Sigmoid colon (tissue), 4 donors: Measurements from ENCODE around the gene LRRIQ4.

Experiments used
- CTCF ChIP-seq, 4 experiments: fragments of 450-650 bp in 3 of 4; fragments of 200-600 bp in 1 of 4; IDR thresholded peaks; one replicate each; pipeline ENCODE4 v1.5.1; 2016 to 2019; ENCODE audit warnings: antibody characterized with exemption in 4 of 4, mild to moderate bottlenecking in 3 of 4, moderate library complexity in 2 of 4
- EP300 ChIP-seq, 4 donors: sonication (generic); formaldehyde crosslinking; IDR thresholded peaks; one replicate each; pipeline ENCODE4 v1.6.1; 2017; ENCODE audit warnings: antibody characterized with exemption in 4 of 4
- POLR2AphosphoS5 ChIP-seq, 4 donors: sonication (generic); formaldehyde crosslinking; IDR thresholded peaks; one replicate each; pipeline ENCODE4 v1.6.1; 2017; ENCODE audit warnings: antibody characterized with exemption in 4 of 4

- no peak for TF ChIP-seq POLR2AphosphoS5 (IDR thresholded peaks at IDR 0.05)
- no peak for TF ChIP-seq CTCF (IDR thresholded peaks at IDR 0.05)
- no peak for TF ChIP-seq EP300 (IDR thresholded peaks at IDR 0.05)
Measured at GRCh38 chr3:169813278-169813677, 608 bp downstream of the LRRIQ4 start.
